ENCODE data around the gene ABCB10. TPM values are rescaled to one million over a fixed set of nuclear protein-coding genes. Genes with fewer than 3 reads are reported as not detected.

ABCB10 gene
- total RNA-seq, 1 donor from 2014 or later = 18.3 TPM

- Mint-ChIP-seq H3K9me3 (ENCODE audit: unreplicated experiment) (no peaks in the 10 kb centered on the region), H3K27ac (ENCODE audit: unreplicated experiment) (no peak overlapping the region), H3K4me1 (ENCODE audit: unreplicated experiment) (no peaks in the 10 kb centered on the region), H3K27me3 (ENCODE audit: unreplicated experiment) (no peaks in the 10 kb centered on the region), H3K36me3 (ENCODE audit: low read depth, unreplicated experiment) (no peaks in the 10 kb centered on the region), H3K4me3 (ENCODE audit: unreplicated experiment) (no peak overlapping the region)
- no peak for DNase-seq (ENCODE audit: low spot score)
- no peak for TF ChIP-seq CTCF (IDR thresholded peaks at IDR 0.05; ENCODE audit: unreplicated experiment)
Measured at GRCh38 chr1:229572286-229572685, 13.8 kb upstream of the ABCB10 start.

GRCh38 chr1:229570891-229571516 lies 12.5 kb upstream of the ABCB10 start:
- no peak overlapping the region for H3K27ac Mint-ChIP-seq (ENCODE audit: unreplicated experiment)
- no peak for DNase-seq (ENCODE audit: low spot score)
- H3K4me3 Mint-ChIP-seq (ENCODE audit: unreplicated experiment) = no peak overlapping the region
- no peaks in the 10 kb centered on the region for H3K4me1 Mint-ChIP-seq (ENCODE audit: unreplicated experiment)
- no peaks in the 10 kb centered on the region for H3K9me3 Mint-ChIP-seq (ENCODE audit: unreplicated experiment)
- no peaks in the 10 kb centered on the region for H3K36me3 Mint-ChIP-seq (ENCODE audit: low read depth, unreplicated experiment)
- no peak for TF ChIP-seq CTCF (IDR thresholded peaks at IDR 0.05; ENCODE audit: unreplicated experiment)
- H3K27me3 Mint-ChIP-seq (ENCODE audit: unreplicated experiment) = no peaks in the 10 kb centered on the region

GRCh38 chr1:229570305-229570704 lies 11.8 kb upstream of the ABCB10 start:
- Mint-ChIP-seq H3K9me3 (ENCODE audit: unreplicated experiment) (no peaks in the 10 kb centered on the region), H3K4me3 (ENCODE audit: unreplicated experiment) (no peak overlapping the region), H3K27ac (ENCODE audit: unreplicated experiment) (no peak overlapping the region), H3K4me1 (ENCODE audit: unreplicated experiment) (no peaks in the 10 kb centered on the region), H3K27me3 (ENCODE audit: unreplicated experiment) (no peaks in the 10 kb centered on the region), H3K36me3 (ENCODE audit: low read depth, unreplicated experiment) (no peaks in the 10 kb centered on the region)
- DNase-seq (ENCODE audit: low spot score) = no peak
- no peak for TF ChIP-seq CTCF (IDR thresholded peaks at IDR 0.05; ENCODE audit: unreplicated experiment)

- no peak for TF ChIP-seq CTCF (IDR thresholded peaks at IDR 0.05; ENCODE audit: unreplicated experiment)
- no peak for DNase-seq (ENCODE audit: low spot score)
- Mint-ChIP-seq H3K27ac (ENCODE audit: unreplicated experiment) (no peak overlapping the region), H3K36me3 (ENCODE audit: low read depth, unreplicated experiment) (no peaks in the 10 kb centered on the region), H3K4me1 (ENCODE audit: unreplicated experiment) (no peaks in the 10 kb centered on the region), H3K9me3 (ENCODE audit: unreplicated experiment) (no peaks in the 10 kb centered on the region), H3K27me3 (ENCODE audit: unreplicated experiment) (no peaks in the 10 kb centered on the region), H3K4me3 (ENCODE audit: unreplicated experiment) (no peak overlapping the region)
Measured at GRCh38 chr1:229567109-229567868, 8.8 kb upstream of the ABCB10 start.

GRCh38 chr1:229563701-229564100 lies 5.2 kb upstream of the ABCB10 start:
- DNase-seq (ENCODE audit: low spot score) = no peak
- H3K9me3 Mint-ChIP-seq (ENCODE audit: unreplicated experiment) = no peaks in the 10 kb centered on the region
- peaks cover 2% of the 10 kb centered on the region for H3K27me3 Mint-ChIP-seq (ENCODE audit: unreplicated experiment)
- H3K4me3 Mint-ChIP-seq (ENCODE audit: unreplicated experiment) = no peak overlapping the region
- H3K4me1 Mint-ChIP-seq (ENCODE audit: unreplicated experiment) = peaks cover 8% of the 10 kb centered on the region
- no peak overlapping the region for H3K27ac Mint-ChIP-seq (ENCODE audit: unreplicated experiment)
- no peak for TF ChIP-seq CTCF (IDR thresholded peaks at IDR 0.05; ENCODE audit: unreplicated experiment)
- H3K36me3 Mint-ChIP-seq (ENCODE audit: low read depth, unreplicated experiment) = no peaks in the 10 kb centered on the region

Measured in endothelial cell (in vitro differentiated cells).